Measurements from ENCODE around the gene PDE6B.
"Not testable (repeated sequence)": the region's sequence is repeated elsewhere in the genome, so short reads cannot be mapped to it uniquely, and the experiment has no call there.

The PDE6B gene

DNA sequence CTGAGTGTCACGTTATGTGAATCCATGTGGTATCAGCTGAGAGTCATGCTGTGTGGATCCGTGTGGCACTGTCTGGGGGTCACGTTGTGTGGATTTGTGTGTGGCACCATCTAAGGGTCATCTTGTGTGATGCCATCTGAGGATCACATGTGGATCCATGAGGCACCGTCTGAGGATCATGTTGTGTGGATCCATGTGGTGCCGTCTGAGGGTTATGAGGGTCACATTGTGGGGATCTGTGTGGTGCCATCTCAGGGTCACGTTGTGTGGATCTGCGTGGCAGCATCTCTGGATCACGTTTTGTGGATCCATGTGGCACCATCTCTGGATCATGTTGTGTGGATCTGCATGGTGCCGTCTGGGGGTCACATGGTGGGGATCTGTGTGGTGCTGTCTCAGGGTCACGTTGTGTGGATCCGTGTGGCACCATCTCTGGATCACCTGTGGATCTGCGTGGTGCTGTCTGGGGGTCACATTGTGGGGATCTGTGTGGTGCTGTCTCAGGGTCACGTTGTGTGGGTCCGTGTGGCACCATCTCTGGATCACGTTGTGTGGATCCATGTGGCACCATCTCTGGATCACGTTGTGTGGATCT is 6.9 kb downstream of the PDE6B start:
- DNase-seq (ENCODE audit: low spot score), result no peak

DNA sequence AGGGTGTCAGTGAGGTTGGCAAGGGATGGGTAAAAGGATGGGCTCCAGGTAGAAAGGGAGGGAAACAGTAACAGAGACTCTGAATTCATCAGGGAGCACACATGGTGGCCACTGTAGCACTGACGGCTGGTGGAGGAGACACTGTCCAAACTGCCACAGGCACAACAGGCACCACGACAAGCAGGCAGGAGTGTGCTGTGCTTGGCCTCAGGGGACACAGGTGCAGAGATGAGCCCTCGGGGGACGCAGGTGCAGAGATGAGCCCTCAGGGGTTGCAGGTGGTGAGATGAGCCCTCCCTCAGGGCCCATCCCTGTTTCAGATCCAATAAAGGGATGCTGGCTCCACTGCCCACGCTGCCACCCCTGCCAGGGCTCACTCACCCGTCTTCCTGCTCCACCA is 7.6 kb downstream of the PDE6B start:
- TF ChIP-seq, protein P1, sequence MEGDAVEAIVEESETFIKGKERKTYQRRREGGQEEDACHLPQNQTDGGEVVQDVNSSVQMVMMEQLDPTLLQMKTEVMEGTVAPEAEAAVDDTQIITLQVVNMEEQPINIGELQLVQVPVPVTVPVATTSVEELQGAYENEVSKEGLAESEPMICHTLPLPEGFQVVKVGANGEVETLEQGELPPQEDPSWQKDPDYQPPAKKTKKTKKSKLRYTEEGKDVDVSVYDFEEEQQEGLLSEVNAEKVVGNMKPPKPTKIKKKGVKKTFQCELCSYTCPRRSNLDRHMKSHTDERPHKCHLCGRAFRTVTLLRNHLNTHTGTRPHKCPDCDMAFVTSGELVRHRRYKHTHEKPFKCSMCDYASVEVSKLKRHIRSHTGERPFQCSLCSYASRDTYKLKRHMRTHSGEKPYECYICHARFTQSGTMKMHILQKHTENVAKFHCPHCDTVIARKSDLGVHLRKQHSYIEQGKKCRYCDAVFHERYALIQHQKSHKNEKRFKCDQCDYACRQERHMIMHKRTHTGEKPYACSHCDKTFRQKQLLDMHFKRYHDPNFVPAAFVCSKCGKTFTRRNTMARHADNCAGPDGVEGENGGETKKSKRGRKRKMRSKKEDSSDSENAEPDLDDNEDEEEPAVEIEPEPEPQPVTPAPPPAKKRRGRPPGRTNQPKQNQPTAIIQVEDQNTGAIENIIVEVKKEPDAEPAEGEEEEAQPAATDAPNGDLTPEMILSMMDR (IDR thresholded peaks at IDR 0.05; ENCODE audit: extremely low read depth, missing control alignments), result no peak
- no peak for DNase-seq (ENCODE audit: low spot score)

More for the DNA sequence above, 6.9 kb downstream of the PDE6B start:
- TF ChIP-seq, protein P1 (IDR thresholded peaks at IDR 0.05; ENCODE audit: extremely low read depth, missing control alignments), result no peak

DNA sequence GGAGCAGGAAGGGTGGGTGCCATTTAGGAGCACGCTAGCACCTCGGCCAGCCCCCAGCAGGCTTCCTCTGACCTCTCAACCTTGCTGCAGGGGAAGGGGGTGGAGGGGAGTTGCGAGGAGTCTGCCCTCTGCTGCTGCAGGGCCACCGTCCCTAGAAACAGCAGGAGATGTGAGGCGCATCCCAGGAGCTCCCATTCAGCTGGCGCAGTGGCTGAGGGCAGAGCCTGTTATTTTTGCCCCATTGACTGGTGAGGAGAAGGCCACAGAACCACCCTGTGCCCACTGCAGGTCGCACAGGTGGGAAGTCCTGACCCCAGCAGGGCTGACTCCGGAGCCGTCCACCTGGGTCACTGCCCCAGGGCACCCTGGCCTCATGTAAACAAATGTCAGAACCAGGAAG is 8.0 kb downstream of the PDE6B start:
- no peak for DNase-seq (ENCODE audit: low spot score)
- TF ChIP-seq, protein P1 (IDR thresholded peaks at IDR 0.05; ENCODE audit: extremely low read depth, missing control alignments), result no peak

DNA sequence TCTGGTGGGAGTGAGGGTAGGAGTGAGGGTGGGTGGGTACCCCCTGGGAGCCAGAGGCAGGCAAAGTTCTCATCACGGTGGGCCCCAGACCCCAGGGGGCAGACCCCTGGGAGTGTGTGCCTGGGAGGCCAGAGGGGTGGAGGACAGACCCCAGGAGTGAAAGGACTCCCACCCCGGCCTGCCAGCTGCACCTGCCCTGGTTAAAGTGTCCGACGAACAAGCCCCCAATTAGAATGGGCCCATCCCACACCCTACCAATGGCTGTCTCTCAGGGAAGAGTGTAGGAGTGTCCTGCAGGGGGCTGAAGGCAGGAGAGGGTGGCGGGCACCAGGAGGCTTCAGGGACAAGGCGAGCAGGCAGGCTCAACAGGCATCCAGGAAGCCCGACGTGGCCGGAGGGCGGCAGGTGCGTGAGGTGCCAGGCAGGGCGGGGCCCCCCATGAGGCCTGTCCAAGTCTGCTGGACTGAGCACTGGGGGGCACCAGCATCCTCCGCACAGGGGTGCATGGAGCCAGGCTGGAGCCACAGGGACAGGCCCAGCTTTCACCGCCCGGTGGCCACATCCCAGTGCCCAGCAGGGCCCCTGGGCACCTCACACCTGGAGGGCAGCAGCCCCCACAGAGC is 8.7 kb downstream of the PDE6B start:
- DNase-seq (ENCODE audit: low spot score), result no peak
- TF ChIP-seq, protein P1 (IDR thresholded peaks at IDR 0.05; ENCODE audit: extremely low read depth, missing control alignments), result no peak

DNA sequence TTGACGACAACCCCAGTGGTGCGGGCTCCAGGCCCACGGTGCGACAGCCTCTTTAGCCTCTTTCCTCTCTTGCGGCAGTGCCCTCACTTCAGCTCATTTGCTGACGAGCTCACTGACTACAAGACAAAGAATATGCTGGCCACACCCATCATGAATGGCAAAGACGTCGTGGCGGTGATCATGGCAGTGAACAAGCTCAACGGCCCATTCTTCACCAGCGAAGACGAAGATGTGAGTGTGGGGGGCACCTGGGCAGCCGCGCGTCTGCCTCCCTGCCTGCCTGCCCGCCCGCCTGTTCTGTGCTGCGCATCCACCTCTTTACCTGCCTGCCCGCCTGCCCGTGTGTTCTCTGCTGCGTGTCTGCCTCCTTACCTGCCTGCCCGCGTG is 9.2 kb downstream of the PDE6B start:
- TF ChIP-seq, protein P1 (IDR thresholded peaks at IDR 0.05; ENCODE audit: extremely low read depth, missing control alignments), result no peak
- DNase-seq (ENCODE audit: low spot score), result no peak

DNA sequence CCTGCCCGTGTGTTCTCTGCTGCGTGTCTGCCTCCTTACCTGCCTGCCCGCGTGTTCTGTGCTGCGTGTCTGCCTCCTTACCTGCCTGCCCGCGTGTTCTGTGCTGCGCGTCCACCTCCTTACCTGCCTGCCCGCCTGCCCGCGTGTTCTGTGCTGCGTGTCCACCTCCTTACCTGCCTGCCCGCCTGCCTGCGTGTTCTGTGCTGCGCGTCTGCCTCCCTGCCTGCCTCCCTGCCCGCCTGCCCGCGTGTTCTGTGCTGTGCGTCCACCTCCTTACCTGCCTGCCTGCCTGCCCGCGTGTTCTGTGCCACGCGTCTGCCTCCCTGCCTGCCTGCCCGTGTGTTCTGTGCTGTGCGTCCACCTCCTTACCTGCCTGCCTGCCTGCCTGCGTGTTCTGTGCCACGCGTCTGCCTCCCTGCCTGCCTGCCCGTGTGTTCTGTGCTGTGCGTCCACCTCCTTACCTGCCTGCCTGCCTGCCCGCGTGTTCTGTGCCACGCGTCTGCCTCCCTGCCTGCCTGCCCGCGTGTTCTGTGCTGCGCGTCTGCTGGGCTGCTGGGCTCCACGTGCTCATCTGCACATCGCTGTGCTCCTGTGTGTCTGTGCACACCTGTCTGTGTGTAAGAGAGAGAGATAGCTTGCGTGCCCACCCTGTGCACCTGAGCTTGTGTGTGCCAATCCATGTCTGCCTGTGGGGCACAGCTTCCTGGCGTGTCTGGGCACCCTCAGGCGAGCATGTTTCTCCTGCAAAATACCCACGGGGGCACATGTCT is 9.9 kb downstream of the PDE6B start:
- DNase-seq (ENCODE audit: low spot score), result not testable (repeated sequence)

DNA sequence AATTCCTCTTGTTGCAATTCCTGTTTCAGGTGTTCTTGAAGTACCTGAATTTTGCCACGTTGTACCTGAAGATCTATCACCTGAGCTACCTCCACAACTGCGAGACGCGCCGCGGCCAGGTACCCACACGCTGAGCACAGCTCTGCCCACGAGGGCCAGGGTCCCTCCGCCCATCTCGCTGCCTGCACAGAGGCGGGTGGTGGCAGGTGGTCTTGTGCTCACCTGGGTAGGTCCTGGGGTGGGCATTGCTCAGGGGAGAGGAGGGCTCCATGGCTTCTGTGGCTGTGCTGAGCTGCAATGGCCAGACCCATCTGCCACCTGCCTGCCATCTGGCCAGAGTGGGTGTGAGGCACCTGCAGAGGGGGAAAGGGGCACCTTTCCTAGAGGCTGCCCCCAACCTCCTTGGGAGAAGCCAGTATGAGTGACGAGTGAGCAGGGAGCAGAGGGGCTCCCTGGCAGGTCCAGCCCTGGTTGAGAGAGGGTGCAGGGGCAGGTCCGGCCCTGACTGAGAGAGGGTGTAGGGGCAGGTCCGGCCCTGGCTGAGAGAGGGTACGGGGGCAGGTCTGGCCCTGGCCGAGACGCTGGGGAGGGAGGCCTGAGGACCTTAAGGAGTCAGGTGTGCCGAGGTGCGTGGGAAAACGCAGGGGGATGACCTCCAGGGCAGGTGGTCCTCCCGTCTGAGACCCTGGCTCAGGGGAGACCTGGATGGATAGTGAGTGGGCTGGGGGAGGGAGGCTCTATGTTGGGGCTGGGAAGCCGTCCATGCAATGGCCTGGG is 10.7 kb downstream of the PDE6B start:
- TF ChIP-seq, protein P1 (IDR thresholded peaks at IDR 0.05; ENCODE audit: extremely low read depth, missing control alignments), result no peak
- no peak for DNase-seq (ENCODE audit: low spot score)

Measured in GM20000 (cell line).